Hippocampal formation (tissue), 2 donors: ENCODE data around the gene LTK.

ENCODE experiments used
- DNase-seq, 2 donors: peaks; one replicate each; lab custom pipeline; 2025; lab: John Stamatoyannopoulos, UW

The LTK gene

GRCh38 chr15:41498657-41499056, 15.0 kb downstream of the LTK start:
- no peak for DNase-seq

- DNase-seq = no peak
Measured at GRCh38 chr15:41495736-41496599, 17.7 kb downstream of the LTK start.

GRCh38 chr15:41494922-41495735, 18.5 kb downstream of the LTK start:
- DNase-seq = no peak

GRCh38 chr15:41494190-41494921, 19.3 kb downstream of the LTK start:
- no peak for DNase-seq

- DNase-seq = no peak
Measured at GRCh38 chr15:41493902-41494189, 19.8 kb downstream of the LTK start.

- peak in 1 of 2 donors; percentile 51 for DNase-seq
Measured at GRCh38 chr15:41493205-41493901, 20.3 kb downstream of the LTK start, which contains the start of gene ITPKA. Gene ITPKA (plus strand): TSS chr15:41493874. CDS start chr15:41493928, 54 bp downstream.

GRCh38 chr15:41492597-41493204, 20.9 kb downstream of the LTK start:
- no peak for DNase-seq

- DNase-seq = no peak
Measured at GRCh38 chr15:41491889-41492288, 21.7 kb downstream of the LTK start.

- DNase-seq = no peak
Measured at GRCh38 chr15:41490355-41490754, 23.3 kb downstream of the LTK start.

- no peak for DNase-seq
Measured at GRCh38 chr15:41489641-41490040, 24.0 kb downstream of the LTK start.

- DNase-seq = no peak
Measured at GRCh38 chr15:41487802-41488201, 25.8 kb downstream of the LTK start.

- DNase-seq = no peak
Measured at GRCh38 chr15:41487381-41487780, 26.2 kb downstream of the LTK start.

- no peak for DNase-seq
Measured at GRCh38 chr15:41486286-41486685, 27.3 kb downstream of the LTK start.

- DNase-seq = no peak
Measured at GRCh38 chr15:41484937-41485625, 28.5 kb downstream of the LTK start.

GRCh38 chr15:41483519-41483918, 30.1 kb downstream of the LTK start:
- DNase-seq = no peak

GRCh38 chr15:41483115-41483514, 30.5 kb downstream of the LTK start:
- DNase-seq = no peak

- DNase-seq = no peak
Measured at GRCh38 chr15:41482110-41482877, 31.3 kb downstream of the LTK start.

- no peak for DNase-seq
Measured at GRCh38 chr15:41480396-41481140, 33.1 kb downstream of the LTK start.

- no peak for DNase-seq
Measured at GRCh38 chr15:41476416-41477048, 37.1 kb downstream of the LTK start.
